Gastroesophageal sphincter (tissue), 4 donors: ENCODE measurements around the gene GRM7. TPM values are rescaled to one million over a fixed set of nuclear protein-coding genes. Genes with fewer than 3 reads are reported as not detected.

ENCODE experiments used
- ATAC-seq: fragments of 150-250 bp; one replicate; pipeline ENCODE4 v1.9.1; 2016; ENCODE audit warnings: mild to moderate bottlenecking, moderate library complexity
- H3K27ac ChIP-seq, 4 donors: fragments of 200-600 bp; sonication (generic) in 3 of 4; 1 replicate in 3 of 4; 2 replicates in 1 of 4; pipeline ENCODE4 v1.5.1; 2016 to 2019
- H3K27me3 ChIP-seq: fragments of 200-600 bp; sonication (generic); one replicate; pipeline ENCODE4 v1.5.1; 2019
- H3K36me3 ChIP-seq, 2 donors: fragments of 200-600 bp; sonication (generic); one replicate each; pipeline ENCODE4 v1.5.1; 2019; ENCODE audit warnings: control low read depth in 1 of 2
- H3K4me1 ChIP-seq, 3 donors: fragments of 200-600 bp; sonication (generic); 1 replicate in 2 of 3; 2 replicates in 1 of 3; pipeline ENCODE4 v1.5.1; 2016 to 2019; ENCODE audit warnings: control low read depth in 2 of 3
- H3K4me3 ChIP-seq, 2 donors: fragments of 200-600 bp; sonication (generic); one replicate each; pipeline ENCODE4 v1.5.1; 2019; ENCODE audit warnings: mild to moderate bottlenecking in 1 of 2, moderate library complexity in 1 of 2
- H3K9me3 ChIP-seq, 3 donors: fragments of 200-600 bp; sonication (generic); one replicate each; pipeline ENCODE4 v1.5.1; 2017 to 2019; ENCODE audit warnings: control low read depth in 2 of 3
- EP300 ChIP-seq: sonication (generic); formaldehyde crosslinking; IDR thresholded peaks from one replicate; pipeline ENCODE4 v1.6.1; 2017; ENCODE audit warnings: antibody characterized with exemption, mild to moderate bottlenecking
- POLR2A ChIP-seq, 2 donors: fragments of 450-650 bp; IDR thresholded peaks; one replicate each; pipeline ENCODE4 v1.6.1; 2017; ENCODE audit warnings: antibody characterized with exemption in 2 of 2, mild to moderate bottlenecking in 2 of 2, moderate library complexity in 1 of 2
- POLR2AphosphoS5 ChIP-seq: sonication (generic); formaldehyde crosslinking; IDR thresholded peaks from one replicate; pipeline ENCODE4 v1.6.1; 2017; ENCODE audit warnings: antibody characterized with exemption
- WGBS, 2 donors: methylation state at CpG; one replicate each; pipeline ENCODE4 v1.1.5; 2018; ENCODE audit warnings: low coverage in 1 of 2; 5-methylcytosine and 5-hydroxymethylcytosine counted together
- total RNA-seq, 4 donors: library from RNA; depleted of rRNA; stranded (reverse); fragments of >200 nt; gene quantifications; one replicate each; pipeline ENCODE4 v1.1.0, GENCODE V29; 2016
- TF ChIP-seq, protein P1 (sequence below), 4 experiments: fragments of 200-600 bp in 2 of 4; fragments of 450-650 bp in 2 of 4; sonication (generic) in 1 of 4; IDR thresholded peaks; one replicate each; pipeline ENCODE4 v1.5.1; 2017 to 2019; ENCODE audit warnings: antibody characterized with exemption in 4 of 4, mild to moderate bottlenecking in 2 of 4, moderate library complexity in 2 of 4

The GRM7 gene
- total RNA-seq, 4 donors from 2014 or later: 0.40 to 7.6 TPM; not detected in 2

DNA sequence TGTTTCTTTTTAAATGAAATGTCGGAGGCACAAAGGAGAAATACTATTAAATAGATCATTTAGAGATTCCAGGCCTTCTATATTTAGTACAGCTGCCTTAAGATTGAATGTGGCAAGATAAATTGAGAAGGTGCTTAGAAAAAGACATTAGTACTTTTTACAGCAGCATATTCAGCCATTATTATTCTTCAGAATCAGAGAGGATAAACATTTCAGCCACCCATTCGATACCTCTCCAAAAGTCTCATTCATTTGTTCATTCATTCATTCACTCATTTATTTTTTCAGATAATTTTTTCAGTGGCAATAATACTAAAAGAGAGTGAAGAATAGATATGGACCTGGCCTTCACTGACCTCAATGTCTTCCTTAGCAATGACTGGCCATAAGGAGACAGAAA, 347.0 kb downstream of the GRM7 start:
- Histone ChIP-seq H3K36me3 (no peaks in the 10 kb centered on the region), H3K9me3 (no peaks in the 10 kb centered on the region), H3K4me1 (peaks cover 0 to 18% (median 0%) of the 10 kb centered on the region in 3 donors), H3K27me3 (no peaks in the 10 kb centered on the region), H3K27ac (no peak overlapping the region), H3K4me3 (no peak overlapping the region)
- no peak for ATAC-seq
- WGBS, 2 donors: 20 to 24% methylated on average over 2 of the region's 2 CpGs
- TF ChIP-seq POLR2AphosphoS5 (no peak), EP300 (no peak)

DNA sequence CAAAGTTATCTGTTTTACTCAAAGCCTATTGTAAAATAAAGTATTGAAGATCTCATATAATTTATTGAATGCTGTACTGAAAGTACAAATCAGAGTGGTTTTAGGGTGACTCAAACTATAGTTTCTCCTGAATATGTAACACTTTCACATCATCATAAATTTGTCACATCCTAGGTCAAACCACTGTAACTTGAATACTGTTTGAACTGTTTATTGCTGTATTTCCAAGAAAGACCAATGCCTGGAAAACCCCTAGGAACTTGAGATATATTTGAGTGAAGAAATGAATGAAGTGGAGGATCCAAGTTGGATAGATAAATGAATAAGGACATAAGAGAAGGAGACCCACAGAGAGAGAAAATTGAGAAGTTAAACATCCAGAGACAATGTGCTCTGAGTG, 348.2 kb downstream of the GRM7 start:
- H3K4me3 ChIP-seq: no peak overlapping the region
- no peak overlapping the region for H3K27ac ChIP-seq
- peaks cover 0 to 18% (median 0%) of the 10 kb centered on the region in 3 donors for H3K4me1 ChIP-seq
- TF ChIP-seq EP300: no peak
- TF ChIP-seq POLR2A (IDR thresholded peaks at IDR 0.05): no peak
- TF ChIP-seq, protein P1, sequence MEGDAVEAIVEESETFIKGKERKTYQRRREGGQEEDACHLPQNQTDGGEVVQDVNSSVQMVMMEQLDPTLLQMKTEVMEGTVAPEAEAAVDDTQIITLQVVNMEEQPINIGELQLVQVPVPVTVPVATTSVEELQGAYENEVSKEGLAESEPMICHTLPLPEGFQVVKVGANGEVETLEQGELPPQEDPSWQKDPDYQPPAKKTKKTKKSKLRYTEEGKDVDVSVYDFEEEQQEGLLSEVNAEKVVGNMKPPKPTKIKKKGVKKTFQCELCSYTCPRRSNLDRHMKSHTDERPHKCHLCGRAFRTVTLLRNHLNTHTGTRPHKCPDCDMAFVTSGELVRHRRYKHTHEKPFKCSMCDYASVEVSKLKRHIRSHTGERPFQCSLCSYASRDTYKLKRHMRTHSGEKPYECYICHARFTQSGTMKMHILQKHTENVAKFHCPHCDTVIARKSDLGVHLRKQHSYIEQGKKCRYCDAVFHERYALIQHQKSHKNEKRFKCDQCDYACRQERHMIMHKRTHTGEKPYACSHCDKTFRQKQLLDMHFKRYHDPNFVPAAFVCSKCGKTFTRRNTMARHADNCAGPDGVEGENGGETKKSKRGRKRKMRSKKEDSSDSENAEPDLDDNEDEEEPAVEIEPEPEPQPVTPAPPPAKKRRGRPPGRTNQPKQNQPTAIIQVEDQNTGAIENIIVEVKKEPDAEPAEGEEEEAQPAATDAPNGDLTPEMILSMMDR (IDR thresholded peaks at IDR 0.05): no peak
- no peak for TF ChIP-seq POLR2AphosphoS5
- H3K27me3 ChIP-seq: no peaks in the 10 kb centered on the region
- no peaks in the 10 kb centered on the region for H3K36me3 ChIP-seq
- no peaks in the 10 kb centered on the region for H3K9me3 ChIP-seq
- ATAC-seq: no peak

DNA sequence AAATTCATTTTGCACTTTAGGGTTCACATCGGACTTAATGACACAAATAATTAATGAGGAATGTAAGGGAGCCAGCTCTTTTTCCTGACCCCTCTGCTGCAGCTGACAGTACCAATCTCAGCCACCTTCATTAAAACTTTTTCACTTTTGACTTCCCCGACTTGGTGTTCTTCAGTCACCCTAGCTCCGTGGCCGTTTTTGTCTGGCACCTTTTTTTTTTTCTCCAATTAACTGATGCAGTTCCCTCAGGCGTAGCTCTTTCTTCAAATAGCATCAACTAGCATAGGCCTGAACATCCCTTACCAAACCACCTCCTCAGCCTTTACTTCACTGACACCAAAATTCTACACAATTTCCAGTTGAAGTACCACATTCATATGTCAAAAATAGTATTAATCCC, 350.8 kb downstream of the GRM7 start:
- Histone ChIP-seq H3K4me1 (peaks cover 0 to 32% (median 0%) of the 10 kb centered on the region in 3 donors), H3K4me3 (no peak overlapping the region), H3K27me3 (no peaks in the 10 kb centered on the region), H3K9me3 (no peaks in the 10 kb centered on the region), H3K27ac (no peak overlapping the region), H3K36me3 (no peaks in the 10 kb centered on the region)
- 11 to 26% methylated on average over 5 of the region's 5 CpGs for WGBS, 2 donors
- no peak for ATAC-seq
- TF ChIP-seq, protein P1 (IDR thresholded peaks at IDR 0.05): no peak
- TF ChIP-seq POLR2A (IDR thresholded peaks at IDR 0.05) (no peak), EP300 (no peak), POLR2AphosphoS5 (no peak)

DNA sequence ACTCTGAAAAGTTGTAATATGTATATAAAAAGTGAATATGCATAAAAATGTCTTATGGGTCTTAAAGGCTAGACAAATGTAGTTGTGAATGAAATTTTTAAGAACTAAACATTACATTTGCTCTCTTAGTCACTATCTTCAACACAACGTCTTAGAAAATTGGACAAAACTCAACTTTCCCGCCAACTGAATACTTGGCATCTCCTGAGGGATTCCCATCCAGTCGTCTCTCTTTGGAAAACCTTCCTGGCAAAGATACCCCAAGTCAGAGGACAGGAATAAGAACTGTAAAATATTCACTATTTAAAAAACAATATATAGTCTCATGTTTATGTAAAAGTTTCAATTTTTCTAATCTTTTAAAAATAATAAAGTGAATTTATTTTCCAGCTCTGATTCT, 354.8 kb downstream of the GRM7 start:
- no peaks in the 10 kb centered on the region for H3K9me3 ChIP-seq
- 17 to 21% methylated on average over 3 of the region's 3 CpGs for WGBS, 2 donors
- H3K27ac ChIP-seq: no peak overlapping the region
- no peaks in the 10 kb centered on the region for H3K36me3 ChIP-seq
- TF ChIP-seq POLR2A (IDR thresholded peaks at IDR 0.05) (no peak), POLR2AphosphoS5 (no peak), EP300 (no peak)
- TF ChIP-seq, protein P1 (IDR thresholded peaks at IDR 0.05): no peak
- H3K27me3 ChIP-seq: no peaks in the 10 kb centered on the region
- H3K4me1 ChIP-seq: peaks cover 0 to 20% (median 0%) of the 10 kb centered on the region in 3 donors
- ATAC-seq: no peak
- no peak overlapping the region for H3K4me3 ChIP-seq

DNA sequence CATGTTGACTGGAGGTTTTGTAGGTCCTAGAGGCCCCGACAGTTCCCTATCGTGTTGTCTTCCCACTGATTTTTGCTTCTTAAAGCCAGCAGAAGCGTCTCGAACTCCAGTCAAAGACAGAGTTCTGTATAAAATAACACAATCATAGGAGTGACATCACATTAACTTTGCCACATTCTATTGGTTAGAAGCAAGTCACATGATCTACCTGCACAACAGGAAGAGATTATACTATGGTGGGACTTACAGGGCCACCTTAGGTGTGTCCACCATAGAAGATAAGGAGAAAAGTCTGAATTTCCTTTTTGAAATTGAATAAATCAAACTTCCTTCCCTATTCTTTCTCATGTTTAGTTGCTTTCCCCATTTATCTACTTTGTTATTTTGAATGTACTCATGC, 365.5 kb downstream of the GRM7 start:
- no peak for TF ChIP-seq POLR2A (IDR thresholded peaks at IDR 0.05)
- TF ChIP-seq EP300: no peak
- no peak for TF ChIP-seq POLR2AphosphoS5
- TF ChIP-seq, protein P1 (IDR thresholded peaks at IDR 0.05): no peak
- no peak overlapping the region for H3K4me3 ChIP-seq
- 100% methylated on average over 4 of the region's 4 CpGs; no CpG with 5 or more reads in 1 of the 2 donors for WGBS, 2 donors
- no peak for ATAC-seq
- H3K27me3 ChIP-seq: no peaks in the 10 kb centered on the region
- H3K36me3 ChIP-seq: no peaks in the 10 kb centered on the region
- H3K9me3 ChIP-seq: no peaks in the 10 kb centered on the region
- H3K27ac ChIP-seq: no peak overlapping the region
- H3K4me1 ChIP-seq: no peaks in the 10 kb centered on the region
